ENCODE measurements around the gene RAD51B.

The RAD51B gene

GRCh38 chr14:67816326-67817002 lies 3.1 kb upstream of the RAD51B start, which contains the start of gene ZFYVE26 (continued):
- TF ChIP-seq ZNF449 (tag by site-specific recombination; IDR thresholded peaks at IDR 0.05), result no peak
- TF ChIP-seq PRDM6 (tag by site-specific recombination; IDR thresholded peaks at IDR 0.05), result no peak
- TF ChIP-seq HOXA7 (CRISPR knock-in tag; IDR thresholded peaks at IDR 0.05; ENCODE audit: borderline replicate concordance), result no peak
- TF ChIP-seq BCL11A (tag by site-specific recombination; IDR thresholded peaks at IDR 0.05; ENCODE audit: low read depth), result no peak
- peak; percentile 46; the same call in 1 of the 2 replicates for TF ChIP-seq ZNF518A (tag by site-specific recombination; conservative IDR thresholded peaks at IDR 0.05; ENCODE audit: low read depth)
- TF ChIP-seq ZNF521 (tag by site-specific recombination; IDR thresholded peaks at IDR 0.05), result no peak
- TF ChIP-seq ZNF600 (tag by site-specific recombination; IDR thresholded peaks at IDR 0.05), result no peak
- TF ChIP-seq, protein P1, sequence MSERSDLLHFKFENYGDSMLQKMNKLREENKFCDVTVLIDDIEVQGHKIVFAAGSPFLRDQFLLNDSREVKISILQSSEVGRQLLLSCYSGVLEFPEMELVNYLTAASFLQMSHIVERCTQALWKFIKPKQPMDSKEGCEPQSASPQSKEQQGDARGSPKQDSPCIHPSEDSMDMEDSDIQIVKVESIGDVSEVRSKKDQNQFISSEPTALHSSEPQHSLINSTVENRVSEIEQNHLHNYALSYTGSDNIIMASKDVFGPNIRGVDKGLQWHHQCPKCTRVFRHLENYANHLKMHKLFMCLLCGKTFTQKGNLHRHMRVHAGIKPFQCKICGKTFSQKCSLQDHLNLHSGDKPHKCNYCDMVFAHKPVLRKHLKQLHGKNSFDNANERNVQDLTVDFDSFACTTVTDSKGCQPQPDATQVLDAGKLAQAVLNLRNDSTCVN (tag by site-specific recombination; optimal IDR thresholded peaks at IDR 0.05), result no peak
- no peak for TF ChIP-seq ZNF571 (tag by site-specific recombination; IDR thresholded peaks at IDR 0.05)
- no peak for TF ChIP-seq ZBTB11 (tag by site-specific recombination; conservative IDR thresholded peaks at IDR 0.05; ENCODE audit: low read depth)
- no peak for TF ChIP-seq ZNF146 (tag by site-specific recombination; IDR thresholded peaks at IDR 0.05)
- no peak for TF ChIP-seq ZBTB48 (tag by site-specific recombination; IDR thresholded peaks at IDR 0.05)
- TF ChIP-seq YY1 (tag by site-specific recombination; IDR thresholded peaks at IDR 0.05), result peak; percentile 83
- no peak for TF ChIP-seq ZNF221 (tag by site-specific recombination; IDR thresholded peaks at IDR 0.05; ENCODE audit: borderline replicate concordance)
- TF ChIP-seq, protein P2, sequence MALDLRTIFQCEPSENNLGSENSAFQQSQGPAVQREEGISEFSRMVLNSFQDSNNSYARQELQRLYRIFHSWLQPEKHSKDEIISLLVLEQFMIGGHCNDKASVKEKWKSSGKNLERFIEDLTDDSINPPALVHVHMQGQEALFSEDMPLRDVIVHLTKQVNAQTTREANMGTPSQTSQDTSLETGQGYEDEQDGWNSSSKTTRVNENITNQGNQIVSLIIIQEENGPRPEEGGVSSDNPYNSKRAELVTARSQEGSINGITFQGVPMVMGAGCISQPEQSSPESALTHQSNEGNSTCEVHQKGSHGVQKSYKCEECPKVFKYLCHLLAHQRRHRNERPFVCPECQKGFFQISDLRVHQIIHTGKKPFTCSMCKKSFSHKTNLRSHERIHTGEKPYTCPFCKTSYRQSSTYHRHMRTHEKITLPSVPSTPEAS (tag by site-specific recombination; IDR thresholded peaks at IDR 0.05), result no peak
- no peak for TF ChIP-seq KLF16 (tag by site-specific recombination; IDR thresholded peaks at IDR 0.05)
- no peak for TF ChIP-seq ZNF16 (tag by site-specific recombination; IDR thresholded peaks at IDR 0.05; ENCODE audit: low read depth)
- no peak for TF ChIP-seq ZNF701 (tag by site-specific recombination; IDR thresholded peaks at IDR 0.05)
- no peak for TF ChIP-seq ZNF248 (tag by site-specific recombination; IDR thresholded peaks at IDR 0.05)
- no peak for TF ChIP-seq ZSCAN16 (tag by site-specific recombination; IDR thresholded peaks at IDR 0.05)
- TF ChIP-seq ZNF398 (tag by site-specific recombination; IDR thresholded peaks at IDR 0.05), result no peak; the same call in 1 of the 2 replicates

All from HEK293 (cell line).